ENCODE results near the gene MYL5. TPM values are rescaled to one million over a fixed set of nuclear protein-coding genes. Genes with fewer than 3 reads are reported as not detected.
A peak's percentile ranks its signal among the peaks of the same experiment; 100 is the strongest.

Gene MYL5
- total and polyA plus RNA-seq, 2 of the 13 experiments (the other 11 are each of a cell fraction or from before 2014, with no cell fraction given) = 6.5 to 16.0 TPM

GRCh38 chr4:692771-693554 is 18.6 kb downstream of the MYL5 start (continued):
- TF ChIP-seq ZNF775 (CRISPR knock-in tag; IDR thresholded peaks at IDR 0.05; ENCODE audit: borderline replicate concordance) (no peak), TRAFD1 (CRISPR knock-in tag; IDR thresholded peaks at IDR 0.05; ENCODE audit: borderline replicate concordance) (no peak), NFE2L2 (IDR thresholded peaks at IDR 0.05; ENCODE audit: low read length) (no peak), ZNF644 (CRISPR knock-in tag; IDR thresholded peaks at IDR 0.05; ENCODE audit: low read depth) (no peak), RFX1 (IDR thresholded peaks at IDR 0.05) (no peak), ZNF800 (CRISPR knock-in tag; IDR thresholded peaks at IDR 0.05) (no peak), POLR2AphosphoS5 (IDR thresholded peaks at IDR 0.05; ENCODE audit: low read depth, low read length) (no peak), ZNF660 (CRISPR knock-in tag; IDR thresholded peaks at IDR 0.05; ENCODE audit: borderline replicate concordance, low read depth) (no peak), HNRNPLL (IDR thresholded peaks at IDR 0.05; ENCODE audit: low read depth, low read length, poor library complexity, severe bottlenecking) (no peak), NFIC (IDR thresholded peaks at IDR 0.05; ENCODE audit: low read length) (no peak), NFYC (CRISPR knock-in tag; IDR thresholded peaks at IDR 0.05) (no peak), MLXIP (CRISPR knock-in tag; IDR thresholded peaks at IDR 0.05; ENCODE audit: borderline replicate concordance) (peak; percentile 95; the same call in 1 of the 2 replicates), FUBP1 (CRISPR knock-in tag; IDR thresholded peaks at IDR 0.05; ENCODE audit: borderline replicate concordance) (no peak), FOXP1 (IDR thresholded peaks at IDR 0.05) (no peak), FOXP1 (CRISPR knock-in tag; IDR thresholded peaks at IDR 0.05) (peak; percentile 62), REPIN1 (CRISPR knock-in tag; IDR thresholded peaks at IDR 0.05; ENCODE audit: borderline replicate concordance, low read depth) (0 out of 2 replicates have a peak, but pooled peaks have one; percentile 23), SRSF4 (IDR thresholded peaks at IDR 0.05; ENCODE audit: low read depth, low read length, poor library complexity, severe bottlenecking) (no peak), ZNF746 (CRISPR knock-in tag; IDR thresholded peaks at IDR 0.05) (peak; percentile 90), ZNF879 (CRISPR knock-in tag; IDR thresholded peaks at IDR 0.05) (no peak), ZNF564 (CRISPR knock-in tag; IDR thresholded peaks at IDR 0.05) (no peak)
- TF ChIP-seq, protein P1, sequence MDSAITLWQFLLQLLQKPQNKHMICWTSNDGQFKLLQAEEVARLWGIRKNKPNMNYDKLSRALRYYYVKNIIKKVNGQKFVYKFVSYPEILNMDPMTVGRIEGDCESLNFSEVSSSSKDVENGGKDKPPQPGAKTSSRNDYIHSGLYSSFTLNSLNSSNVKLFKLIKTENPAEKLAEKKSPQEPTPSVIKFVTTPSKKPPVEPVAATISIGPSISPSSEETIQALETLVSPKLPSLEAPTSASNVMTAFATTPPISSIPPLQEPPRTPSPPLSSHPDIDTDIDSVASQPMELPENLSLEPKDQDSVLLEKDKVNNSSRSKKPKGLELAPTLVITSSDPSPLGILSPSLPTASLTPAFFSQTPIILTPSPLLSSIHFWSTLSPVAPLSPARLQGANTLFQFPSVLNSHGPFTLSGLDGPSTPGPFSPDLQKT (CRISPR knock-in tag; IDR thresholded peaks at IDR 0.05; ENCODE audit: borderline replicate concordance) = no peak
